ENCODE measurements around the gene EDEM3.

Gene EDEM3

GRCh38 chr1:184672013-184672726 is 82.5 kb downstream of the EDEM3 start:
- DNase-seq (ENCODE audit: low read depth in 2 of 2), result no peak

GRCh38 chr1:184669391-184669790 is 85.3 kb downstream of the EDEM3 start:
- no peak for DNase-seq (ENCODE audit: low read depth in 2 of 2)

- DNase-seq (ENCODE audit: low read depth in 2 of 2), result no peak
These were observed 89.3 kb downstream of the EDEM3 start for GRCh38 chr1:184665360-184665759.

GRCh38 chr1:184664661-184665060 is 90.0 kb downstream of the EDEM3 start:
- no peak for DNase-seq (ENCODE audit: low read depth in 2 of 2)

GRCh38 chr1:184664042-184664660 is 90.5 kb downstream of the EDEM3 start:
- DNase-seq (ENCODE audit: low read depth in 2 of 2), result no peak

GRCh38 chr1:184661801-184662200 is 92.9 kb downstream of the EDEM3 start:
- DNase-seq (ENCODE audit: low read depth in 2 of 2), result no peak

GRCh38 chr1:184660462-184661191 is 94.0 kb downstream of the EDEM3 start:
- DNase-seq (ENCODE audit: low read depth in 2 of 2), result no peak

- DNase-seq (ENCODE audit: low read depth in 2 of 2), result no peak
These were observed 96.6 kb downstream of the EDEM3 start for GRCh38 chr1:184658055-184658454.

- DNase-seq (ENCODE audit: low read depth in 2 of 2), result no peak
These were observed 98.4 kb downstream of the EDEM3 start for GRCh38 chr1:184656221-184656620.

- DNase-seq (ENCODE audit: low read depth in 2 of 2), result no peak
These were observed 99.5 kb downstream of the EDEM3 start for GRCh38 chr1:184655185-184655584.

GRCh38 chr1:184650177-184650866 is 104.3 kb downstream of the EDEM3 start:
- DNase-seq (ENCODE audit: low read depth in 2 of 2), result no peak

- no peak for DNase-seq (ENCODE audit: low read depth in 2 of 2)
These were observed 105.2 kb downstream of the EDEM3 start for GRCh38 chr1:184649451-184649888.

GRCh38 chr1:184648856-184649201 is 105.8 kb downstream of the EDEM3 start:
- DNase-seq (ENCODE audit: low read depth in 2 of 2), result no peak

- no peak for DNase-seq (ENCODE audit: low read depth in 2 of 2)
These were observed 106.3 kb downstream of the EDEM3 start for GRCh38 chr1:184648160-184648855.

GRCh38 chr1:184647471-184647870 is 107.2 kb downstream of the EDEM3 start:
- no peak for DNase-seq (ENCODE audit: low read depth in 2 of 2)

- no peak for DNase-seq (ENCODE audit: low read depth in 2 of 2)
These were observed 107.8 kb downstream of the EDEM3 start for GRCh38 chr1:184646824-184647223.

GRCh38 chr1:184646178-184646701 is 108.4 kb downstream of the EDEM3 start:
- no peak for DNase-seq (ENCODE audit: low read depth in 2 of 2)

- no peak for DNase-seq (ENCODE audit: low read depth in 2 of 2)
These were observed 109.9 kb downstream of the EDEM3 start for GRCh38 chr1:184644771-184645170.

GRCh38 chr1:184643661-184644060 is 111.0 kb downstream of the EDEM3 start:
- DNase-seq (ENCODE audit: low read depth in 2 of 2), result no peak

GRCh38 chr1:184641894-184642293 is 112.8 kb downstream of the EDEM3 start:
- no peak for DNase-seq (ENCODE audit: low read depth in 2 of 2)

GRCh38 chr1:184640505-184640904 is 114.2 kb downstream of the EDEM3 start:
- no peak for DNase-seq (ENCODE audit: low read depth in 2 of 2)

All from stimulated activated CD8-positive, alpha-beta memory T cell treated with anti-CD3 and anti-CD28 coated beads, Interleukin-7, amount 100 ng/mL, for 4 hours (primary cell).